HepG2 (cell line): ENCODE results near the gene SH3GL1. TPM values are rescaled to one million over a fixed set of nuclear protein-coding genes. Genes with fewer than 3 reads are reported as not detected.
A peak's percentile ranks its signal among the peaks of the same experiment; 100 is the strongest.

Source experiments
- ATAC-seq: fragments of 200-7000 bp; cut with Tn5 transposase; 3 replicates; pipeline ENCODE4 v1.9.1; 2020; ENCODE audit warnings: mild to moderate bottlenecking, moderate library complexity
- BruUV-seq: library from RNA; stranded (reverse); fragments of 400-500 nt; replicated peaks from 2 replicates; lab custom pipeline; 2021; lab: Mats Ljungman, UMichigan
- CTCF ChIA-PET: fragments of 300-600 bp; formaldehyde crosslinking; extraction: SDS; loops from one replicate; lab custom pipeline; 2021; ENCODE audit warnings: low total read pairs, inconsistent platforms, low intra/inter-chr PET ratio; lab: Yijun Ruan, JAX
- POLR2A ChIA-PET: fragments of 350-600 bp; sonication (Branson Sonifier 250); formaldehyde crosslinking; loops from one replicate; lab custom pipeline; 2020; ENCODE audit warnings: antibody characterized with exemption, inconsistent platforms; lab: Yijun Ruan, JAX
- DNase-seq: peaks from one replicate; pipeline ENCODE4 v3.0.0-alpha.2; 2015; ENCODE audit warnings: low spot score
- FAIRE-seq: peaks from 3 replicates; lab custom pipeline; 2011; peaks lifted over from hg19 to GRCh38; lab: Jason Lieb, UNC
- H2AFZ ChIP-seq: one replicate; pipeline ENCODE4 v1.6.1; 2011; ENCODE audit warnings: low read length, inconsistent platforms
- H3K27ac ChIP-seq: fragments of 300-600 bp; 3 replicates; pipeline ENCODE4 v1.8.0; 2011; ENCODE audit warnings: mixed run types, mild to moderate bottlenecking, mixed read lengths, low read length, inconsistent platforms; ENCODE audit not compliant: insufficient read depth; ENCODE audit errors: extremely low read length
- H3K27me3 ChIP-seq, 2 experiments: fragments of 200-600 bp in 1 of 2; 2 replicates in 1 of 2; 3 replicates in 1 of 2; pipeline versions ENCODE4 v1.6.0 to v1.8.0; 2011; ENCODE audit warnings: low read length in 2 of 2, mild to moderate bottlenecking in 2 of 2, moderate library complexity in 2 of 2, inconsistent platforms in 1 of 2; ENCODE audit not compliant: insufficient read depth in 2 of 2, control insufficient read depth in 1 of 2
- H3K36me3 ChIP-seq, 2 experiments: fragments of 200-600 bp in 1 of 2; replicated peaks in 1 of 2; 2 replicates in 1 of 2; 3 replicates in 1 of 2; pipeline versions ENCODE4 v1.5.1 to v1.8.0; 2011; ENCODE audit warnings: low read length in 2 of 2, inconsistent platforms in 1 of 2; ENCODE audit not compliant: insufficient read depth in 2 of 2, control insufficient read depth in 1 of 2
- H3K4me1 ChIP-seq: 2 replicates; pipeline ENCODE4 v1.5.1; 2012; ENCODE audit warnings: low read length, inconsistent platforms; ENCODE audit not compliant: insufficient read depth
- H3K4me2 ChIP-seq: 2 replicates; pipeline ENCODE4 v1.6.0; 2011; ENCODE audit warnings: low read depth, low read length, inconsistent platforms
- H3K4me3 ChIP-seq, 3 experiments: fragments of 200-600 bp in 1 of 3; sonication (generic), shearing (Covaris generic) in 1 of 3; replicated peaks in 1 of 3; 2 replicates each; pipeline ENCODE4 v1.5.1; 2011 to 2016; ENCODE audit warnings: low read length in 3 of 3, inconsistent platforms in 2 of 3, low read depth in 2 of 3, mild to moderate bottlenecking in 2 of 3, control low read depth in 1 of 3, mixed read lengths in 1 of 3; ENCODE audit not compliant: insufficient read depth in 1 of 3
- H3K79me2 ChIP-seq: one replicate; pipeline ENCODE4 v1.6.1; 2011; ENCODE audit warnings: low read length, inconsistent platforms; ENCODE audit not compliant: insufficient read depth
- H3K9ac ChIP-seq: 2 replicates; pipeline ENCODE4 v1.6.0; 2011; ENCODE audit warnings: mild to moderate bottlenecking, low read depth, low read length, inconsistent platforms; ENCODE audit not compliant: insufficient read depth
- H3K9me3 ChIP-seq: 2 replicates; pipeline ENCODE4 v1.5.1; 2012; ENCODE audit warnings: mild to moderate bottlenecking, low read length
- H4K20me1 ChIP-seq: 2 replicates; pipeline ENCODE4 v1.6.0; 2011; ENCODE audit warnings: inconsistent platforms, mild to moderate bottlenecking, low read length, moderate library complexity; ENCODE audit not compliant: insufficient read depth
- CEBPB ChIP-seq: IDR thresholded peaks from 2 replicates; pipeline ENCODE4 v1.6.1; 2011; ENCODE audit warnings: low read depth, low read length, improper control_type of control experiment, borderline replicate concordance
- MIER2 ChIP-seq: IDR thresholded peaks from 2 replicates; pipeline ENCODE4 v1.6.1; 2016; ENCODE audit warnings: missing biosample characterization, missing genetic modification reagents
- SIX4 ChIP-seq: sonication (generic); formaldehyde crosslinking; IDR thresholded peaks from 2 replicates; pipeline ENCODE4 v1.4.0; 2020; ENCODE audit warnings: missing genetic modification reagents
- SOX5 ChIP-seq: IDR thresholded peaks from 2 replicates; pipeline ENCODE4 v1.6.1; 2016; ENCODE audit warnings: borderline replicate concordance
- SOX6 ChIP-seq, 2 experiments: fragments of 450-650 bp in 1 of 2; sonication (generic) in 1 of 2; formaldehyde crosslinking in 1 of 2; IDR thresholded peaks; 2 replicates each; pipeline versions ENCODE4 v1.4.0 to v1.6.1; 2017 to 2020; ENCODE audit warnings: antibody characterized with exemption in 1 of 2, mild to moderate bottlenecking in 1 of 2, missing genetic modification reagents in 1 of 2
- TBX2 ChIP-seq: sonication (generic); formaldehyde crosslinking; IDR thresholded peaks from 2 replicates; pipeline ENCODE4 v1.5.0; 2020; ENCODE audit warnings: missing genetic modification reagents, mild to moderate bottlenecking, borderline replicate concordance
- TBX3 ChIP-seq: fragments of 450-650 bp; IDR thresholded peaks from 2 replicates; pipeline ENCODE4 v1.6.1; 2017; ENCODE audit warnings: antibody characterized with exemption, mild to moderate bottlenecking, inconsistent platforms, borderline replicate concordance
- ZNF543 ChIP-seq: sonication (generic); formaldehyde crosslinking; IDR thresholded peaks from 2 replicates; pipeline ENCODE4 v1.4.0; 2020; ENCODE audit warnings: mild to moderate bottlenecking, missing genetic modification reagents
- ZNF737 ChIP-seq: sonication (generic); formaldehyde crosslinking; IDR thresholded peaks from 2 replicates; pipeline ENCODE4 v1.5.0; 2020; ENCODE audit warnings: missing genetic modification reagents, mild to moderate bottlenecking, borderline replicate concordance
- ZNF746 ChIP-seq: sonication (generic); formaldehyde crosslinking; IDR thresholded peaks from 2 replicates; pipeline ENCODE4 v1.8.0; 2022; ENCODE audit warnings: mild to moderate bottlenecking, missing genetic modification reagents
- ZNF816 ChIP-seq: sonication (generic); formaldehyde crosslinking; IDR thresholded peaks from 2 replicates; pipeline ENCODE4 v1.8.0; 2022; ENCODE audit warnings: missing genetic modification reagents, mild to moderate bottlenecking, borderline replicate concordance
- ZNF883 ChIP-seq: sonication (generic); formaldehyde crosslinking; IDR thresholded peaks from 2 replicates; pipeline ENCODE4 v1.5.1; 2020; ENCODE audit warnings: mild to moderate bottlenecking, missing genetic modification reagents; ENCODE audit errors: not compliant biosample characterization
- WGBS: methylation state at CpG from one replicate; pipeline ENCODE4 v1.1.6; 2017; ENCODE audit warnings: low lambda C conversion rate; 5-methylcytosine and 5-hydroxymethylcytosine counted together
- in situ Hi-C: cut with HindIII; loops from 2 replicates; pipeline ENCODE4 v1.10.0; 2017; ENCODE audit warnings: low pct_unique_long_range_greater_than_20kb; ENCODE audit not compliant: extremely low pct_ligation_motif_present
- intact Hi-C: fragments of 100-400 bp; cut with micrococcal nuclease; formaldehyde crosslinking; loops from one replicate; pipeline ENCODE4 v1.10.0; 2022; ENCODE audit not compliant: unreplicated experiment
- polyA plus RNA-seq, 8 experiments: library from polyadenylated mRNA; depleted of rRNA in 3 of 8; stranded (reverse) in 7 of 8; unstranded in 1 of 8; fragments of >200 nt; fragmentation: Illumina TruSeq in 4 of 8; extraction: Trizol in 4 of 8; gene quantifications; 2 replicates each; pipeline versions ENCODE4 v1.2.1 to v1.2.3, GENCODE V29; 2011 to 2016; ENCODE audit warnings: low read depth in 4 of 8, missing spikeins in 1 of 8, mixed read lengths in 1 of 8; ENCODE audit not compliant: insufficient read depth in 1 of 8
- total RNA-seq, 5 experiments: library from RNA; depleted of rRNA; stranded (reverse); fragments of >200 nt; fragmentation: Illumina TruSeq; extraction: Trizol; gene quantifications; 2 replicates each; pipeline ENCODE4 v1.2.3, GENCODE V29; 2016; ENCODE audit warnings: low read depth in 1 of 5
- TF ChIP-seq, protein P1 (sequence below): sonication (generic); formaldehyde crosslinking; IDR thresholded peaks from 2 replicates; pipeline ENCODE4 v1.8.1; 2023; ENCODE audit warnings: missing genetic modification reagents, mild to moderate bottlenecking, borderline replicate concordance
- TF ChIP-seq, protein P2 (sequence below): IDR thresholded peaks from 2 replicates; pipeline ENCODE4 v1.6.1; 2016; ENCODE audit warnings: missing genetic modification reagents, missing compliant biosample characterization
- TF ChIP-seq, protein P3 (sequence below): sonication (generic); formaldehyde crosslinking; IDR thresholded peaks from 2 replicates; pipeline ENCODE4 v1.9.0; 2021; ENCODE audit warnings: missing genetic modification reagents, mild to moderate bottlenecking, borderline replicate concordance
- TF ChIP-seq, protein P4 (sequence below): sonication (generic); formaldehyde crosslinking; IDR thresholded peaks from 2 replicates; pipeline ENCODE4 v1.5.1; 2020; ENCODE audit warnings: mild to moderate bottlenecking, missing genetic modification reagents, moderate library complexity

Gene SH3GL1
- total and polyA plus RNA-seq, 2 of the 13 experiments (the other 11 are each of a cell fraction or from before 2014, with no cell fraction given), result 33.0 to 45.1 TPM

DNA sequence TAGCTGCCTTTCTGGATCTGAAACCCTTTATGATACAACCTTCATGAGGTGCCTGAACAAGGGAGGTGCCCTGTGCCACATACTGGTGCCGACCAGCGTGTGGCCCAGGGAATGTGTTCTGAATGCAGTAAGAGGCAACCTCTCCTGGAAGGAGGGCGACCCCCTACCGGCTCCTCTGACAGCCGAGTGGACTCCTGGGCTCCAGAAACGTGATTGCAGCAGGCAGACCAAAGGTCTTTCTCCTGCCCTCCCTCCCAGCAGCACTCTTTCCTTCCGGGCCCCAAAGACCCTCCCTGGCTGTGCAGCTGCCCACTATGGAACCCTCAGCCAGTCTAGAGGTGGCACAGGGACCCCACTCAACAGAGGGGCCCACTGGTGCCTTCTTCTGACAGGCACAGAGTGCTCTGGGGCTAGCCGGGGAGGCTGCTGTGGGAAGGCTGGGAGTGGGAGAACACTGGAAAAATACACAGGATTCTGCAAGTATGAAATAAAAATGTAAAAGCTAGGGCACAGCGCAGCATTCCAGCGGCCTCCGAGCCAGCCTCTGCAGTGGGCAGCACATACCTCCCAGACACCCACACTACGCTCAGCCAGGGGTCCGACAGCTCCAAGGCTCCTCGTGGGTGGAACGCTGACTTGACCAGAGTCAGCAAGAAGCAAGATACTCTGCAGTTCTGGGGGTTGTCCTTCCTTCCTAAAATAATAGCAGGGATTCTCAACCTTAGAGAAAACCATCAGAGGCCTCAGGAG is 14.9 kb downstream of the SH3GL1 start:
- no TSS peak for BruUV-seq
- Histone ChIP-seq H3K4me3 (peak overlapping the region in 1 of 3 experiments; percentile 31; a peak in 1 of 6 replicates), H3K36me3 (peaks cover 11 to 24% of the 10 kb centered on the region in 2 experiments), H3K9ac (peak overlapping the region; percentile 38), H3K79me2 (peaks cover 83% of the 10 kb centered on the region), H2AFZ (no peak overlapping the region), H3K27ac (peak overlapping the region; percentile 65), H3K4me1 (peaks cover 51% of the 10 kb centered on the region), H3K9me3 (no peaks in the 10 kb centered on the region), H3K27me3 (no peaks in the 10 kb centered on the region; a peak in 1 of 5 replicates), H4K20me1 (peaks cover 21% of the 10 kb centered on the region; the same call in 1 of the 2 replicates), H3K4me2 (peak overlapping the region; percentile 68)
- FAIRE-seq, result no peak
- intact Hi-C loops (no loop called here), in situ Hi-C loops (no loop called here)
- DNase-seq, result no peak
- ATAC-seq, result peak; percentile 51
- WGBS, result 47% methylated on average over 13 of the region's 15 CpGs
- ChIA-PET POLR2A (interaction anchor here (1.3 to 2.6 kb wide), 2 partner anchors 10 to 139 kb away, joined by 3 to 19 read pairs; partner anchors contain the start of gene YJU2), CTCF (interaction anchor here (0.6 kb wide), 1 partner anchor 16 kb away, joined by 3 read pairs; no protein-coding TSS in a partner anchor)
- no peak for TF ChIP-seq TBX3
- TF ChIP-seq, protein P1, sequence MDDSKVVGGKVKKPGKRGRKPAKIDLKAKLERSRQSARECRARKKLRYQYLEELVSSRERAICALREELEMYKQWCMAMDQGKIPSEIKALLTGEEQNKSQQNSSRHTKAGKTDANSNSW (CRISPR knock-in tag), result no peak
- TF ChIP-seq, protein P2, sequence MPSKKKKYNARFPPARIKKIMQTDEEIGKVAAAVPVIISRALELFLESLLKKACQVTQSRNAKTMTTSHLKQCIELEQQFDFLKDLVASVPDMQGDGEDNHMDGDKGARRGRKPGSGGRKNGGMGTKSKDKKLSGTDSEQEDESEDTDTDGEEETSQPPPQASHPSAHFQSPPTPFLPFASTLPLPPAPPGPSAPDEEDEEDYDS (CRISPR knock-in tag), result no peak
- TF ChIP-seq, protein P3, sequence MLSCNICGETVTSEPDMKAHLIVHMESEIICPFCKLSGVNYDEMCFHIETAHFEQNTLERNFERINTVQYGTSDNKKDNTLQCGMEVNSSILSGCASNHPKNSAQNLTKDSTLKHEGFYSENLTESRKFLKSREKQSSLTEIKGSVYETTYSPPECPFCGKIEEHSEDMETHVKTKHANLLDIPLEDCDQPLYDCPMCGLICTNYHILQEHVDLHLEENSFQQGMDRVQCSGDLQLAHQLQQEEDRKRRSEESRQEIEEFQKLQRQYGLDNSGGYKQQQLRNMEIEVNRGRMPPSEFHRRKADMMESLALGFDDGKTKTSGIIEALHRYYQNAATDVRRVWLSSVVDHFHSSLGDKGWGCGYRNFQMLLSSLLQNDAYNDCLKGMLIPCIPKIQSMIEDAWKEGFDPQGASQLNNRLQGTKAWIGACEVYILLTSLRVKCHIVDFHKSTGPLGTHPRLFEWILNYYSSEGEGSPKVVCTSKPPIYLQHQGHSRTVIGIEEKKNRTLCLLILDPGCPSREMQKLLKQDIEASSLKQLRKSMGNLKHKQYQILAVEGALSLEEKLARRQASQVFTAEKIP (CRISPR knock-in tag), result no peak
- no peak for TF ChIP-seq ZNF543 (CRISPR knock-in tag)
- TF ChIP-seq ZNF816 (CRISPR knock-in tag), result no peak
- peak; percentile 22; the same call in 1 of the 2 replicates for TF ChIP-seq CEBPB
- TF ChIP-seq ZNF746 (CRISPR knock-in tag), result peak; percentile 88; the same call in 1 of the 2 replicates
- TF ChIP-seq SIX4, result no peak
- 0 out of 2 replicates have a peak, but pooled peaks have one; percentile 23 for TF ChIP-seq TBX2
- TF ChIP-seq ZNF883 (CRISPR knock-in tag), result peak; percentile 25
- 0 out of 2 replicates have a peak, but pooled peaks have one; percentile 15 for TF ChIP-seq SOX5 (CRISPR knock-in tag)
- TF ChIP-seq SOX6 (IDR thresholded peaks at IDR 0.05), result no peak
- 0 out of 2 replicates have a peak, but pooled peaks have one; percentile 27 for TF ChIP-seq SOX6 (CRISPR knock-in tag; IDR thresholded peaks at IDR 0.05)
- TF ChIP-seq ZNF737 (CRISPR knock-in tag), result no peak
- TF ChIP-seq, protein P4, sequence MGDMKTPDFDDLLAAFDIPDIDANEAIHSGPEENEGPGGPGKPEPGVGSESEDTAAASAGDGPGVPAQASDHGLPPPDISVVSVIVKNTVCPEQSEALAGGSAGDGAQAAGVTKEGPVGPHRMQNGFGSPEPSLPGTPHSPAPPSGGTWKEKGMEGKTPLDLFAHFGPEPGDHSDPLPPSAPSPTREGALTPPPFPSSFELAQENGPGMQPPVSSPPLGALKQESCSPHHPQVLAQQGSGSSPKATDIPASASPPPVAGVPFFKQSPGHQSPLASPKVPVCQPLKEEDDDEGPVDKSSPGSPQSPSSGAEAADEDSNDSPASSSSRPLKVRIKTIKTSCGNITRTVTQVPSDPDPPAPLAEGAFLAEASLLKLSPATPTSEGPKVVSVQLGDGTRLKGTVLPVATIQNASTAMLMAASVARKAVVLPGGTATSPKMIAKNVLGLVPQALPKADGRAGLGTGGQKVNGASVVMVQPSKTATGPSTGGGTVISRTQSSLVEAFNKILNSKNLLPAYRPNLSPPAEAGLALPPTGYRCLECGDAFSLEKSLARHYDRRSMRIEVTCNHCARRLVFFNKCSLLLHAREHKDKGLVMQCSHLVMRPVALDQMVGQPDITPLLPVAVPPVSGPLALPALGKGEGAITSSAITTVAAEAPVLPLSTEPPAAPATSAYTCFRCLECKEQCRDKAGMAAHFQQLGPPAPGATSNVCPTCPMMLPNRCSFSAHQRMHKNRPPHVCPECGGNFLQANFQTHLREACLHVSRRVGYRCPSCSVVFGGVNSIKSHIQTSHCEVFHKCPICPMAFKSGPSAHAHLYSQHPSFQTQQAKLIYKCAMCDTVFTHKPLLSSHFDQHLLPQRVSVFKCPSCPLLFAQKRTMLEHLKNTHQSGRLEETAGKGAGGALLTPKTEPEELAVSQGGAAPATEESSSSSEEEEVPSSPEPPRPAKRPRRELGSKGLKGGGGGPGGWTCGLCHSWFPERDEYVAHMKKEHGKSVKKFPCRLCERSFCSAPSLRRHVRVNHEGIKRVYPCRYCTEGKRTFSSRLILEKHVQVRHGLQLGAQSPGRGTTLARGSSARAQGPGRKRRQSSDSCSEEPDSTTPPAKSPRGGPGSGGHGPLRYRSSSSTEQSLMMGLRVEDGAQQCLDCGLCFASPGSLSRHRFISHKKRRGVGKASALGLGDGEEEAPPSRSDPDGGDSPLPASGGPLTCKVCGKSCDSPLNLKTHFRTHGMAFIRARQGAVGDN (CRISPR knock-in tag), result peak; percentile 58
- no peak for TF ChIP-seq MIER2
